ENCODE data around the gene CDRT4. TPM values are rescaled to one million over a fixed set of nuclear protein-coding genes. Genes with fewer than 3 reads are reported as not detected.

CDRT4 gene
- total and polyA plus RNA-seq, 2 donors (not counting 3 experiments of a cell fraction or from before 2014, with no cell fraction given): 11.5 to 13.6 TPM

DNA sequence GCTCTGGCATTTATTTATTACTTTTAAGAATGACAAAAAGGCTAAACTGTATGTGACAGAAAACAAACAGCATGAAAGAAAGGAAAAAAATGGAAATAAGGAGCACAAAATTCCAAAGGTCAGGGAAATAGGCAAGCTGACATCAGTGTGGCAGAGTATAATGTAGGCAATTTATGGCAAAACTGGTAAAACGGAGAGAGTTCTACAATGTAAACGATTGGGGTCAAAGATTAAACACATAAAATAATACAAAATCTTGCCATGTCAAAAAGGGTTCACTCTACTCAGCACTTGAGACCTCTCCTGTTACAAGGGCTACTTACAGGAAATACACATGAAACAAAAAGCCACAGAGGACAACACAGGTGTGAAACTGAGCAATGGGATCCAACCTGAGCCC, 47.0 kb upstream of the CDRT4 start:
- no peak overlapping the region for H3K4me3 ChIP-seq (replicated peaks in 1 of 3; ENCODE audit: insufficient read depth in 1 of 3, low read depth in 1 of 3, low read length in 3 of 3)
- no peaks in the 10 kb centered on the region for H3K27me3 ChIP-seq (ENCODE audit: control insufficient read depth in 2 of 2, insufficient read depth in 2 of 2, low read length in 2 of 2)
- no TSS peak for BruUV-seq (replicated peaks)
- intact Hi-C loops (cut with micrococcal nuclease) (no loop called here), dilution Hi-C loops (cut with MboI; ENCODE audit: extremely low pct_ligation_motif_present, low sequenced_read_pairs) (no loop called here)
- no peak for TF ChIP-seq JUN (IDR thresholded peaks at IDR 0.05; ENCODE audit: borderline replicate concordance, insufficient read depth, insufficient read length, low read depth)
- TF ChIP-seq, protein P1, sequence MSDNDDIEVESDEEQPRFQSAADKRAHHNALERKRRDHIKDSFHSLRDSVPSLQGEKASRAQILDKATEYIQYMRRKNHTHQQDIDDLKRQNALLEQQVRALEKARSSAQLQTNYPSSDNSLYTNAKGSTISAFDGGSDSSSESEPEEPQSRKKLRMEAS (IDR thresholded peaks at IDR 0.05; ENCODE audit: insufficient read depth, insufficient read length): no peak
- TF ChIP-seq MYC (IDR thresholded peaks at IDR 0.05; ENCODE audit: low read depth, low read length): no peak
- no peaks in the 10 kb centered on the region for H3K9me3 ChIP-seq (replicated peaks; ENCODE audit: control insufficient read depth, insufficient read depth, low read length)
- H3K9me1 ChIP-seq (replicated peaks; ENCODE audit: control insufficient read depth, extremely low read depth, insufficient read depth, low read length): no peaks in the 10 kb centered on the region
- H3K79me2 ChIP-seq (ENCODE audit: control insufficient read depth, insufficient read depth, low read length): peaks cover 4% of the 10 kb centered on the region
- POLR2A ChIA-PET: no interaction called here
- H3K36me3 ChIP-seq (ENCODE audit: control insufficient read depth in 2 of 2, extremely low read depth in 1 of 2, insufficient read depth in 2 of 2, low read length in 2 of 2): peaks cover 0 to 7% of the 10 kb centered on the region in 2 experiments
- FAIRE-seq: no peak
- no peak overlapping the region for H3K4me2 ChIP-seq (ENCODE audit: insufficient read depth, low read length)
- H3K27ac ChIP-seq (ENCODE audit: insufficient read depth, low read depth, low read length): no peak overlapping the region
- H4K20me1 ChIP-seq (replicated peaks; ENCODE audit: control insufficient read depth, extremely low read depth, insufficient read depth, low read length): no peaks in the 10 kb centered on the region
- no peak for DNase-seq (ENCODE audit: low read depth, low spot score)
- H2AFZ ChIP-seq (ENCODE audit: low read depth, low read length): no peak overlapping the region
- no peak overlapping the region for H3K9ac ChIP-seq (replicated peaks; ENCODE audit: extremely low read depth, insufficient read depth, low read length)
- H3K4me1 ChIP-seq (ENCODE audit: control insufficient read depth, extremely low read depth, insufficient read depth, low read length): peaks cover 29% of the 10 kb centered on the region
- CTCF ChIA-PET: interaction anchor here (1.9 to 4.1 kb wide), 2 partner anchors 12 to 256 kb away, joined by 5 to 22 read pairs; no protein-coding TSS in a partner anchor

DNA sequence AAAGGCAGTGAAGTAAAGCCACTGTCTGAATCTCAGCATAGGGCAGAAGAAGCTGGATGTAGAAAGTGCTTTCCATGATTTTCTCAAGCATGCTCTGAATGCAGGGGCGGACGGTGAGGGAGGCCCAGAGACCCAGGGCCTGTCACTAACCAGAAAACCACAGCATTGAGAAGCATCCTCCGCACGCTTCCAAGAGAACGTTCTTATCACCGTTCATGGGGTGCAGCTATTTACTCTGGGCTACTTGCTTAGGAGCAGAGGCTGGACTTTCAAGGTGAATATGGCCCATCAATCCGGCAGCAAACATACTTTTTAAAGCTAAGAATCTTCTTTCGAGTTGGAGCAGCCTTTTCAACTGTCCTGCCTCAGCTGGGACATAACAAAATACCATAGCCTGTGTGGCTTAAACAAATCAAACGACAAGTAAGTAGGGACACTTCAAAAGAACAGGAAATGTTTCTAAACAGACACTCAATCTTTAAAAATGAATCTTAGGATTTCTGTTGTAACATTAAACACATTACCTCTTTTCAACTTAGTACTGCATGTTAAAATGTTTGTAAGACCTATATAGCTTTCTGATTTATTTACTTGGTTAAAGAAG, 46.5 kb upstream of the CDRT4 start:
- Histone ChIP-seq H3K9me1 (replicated peaks; ENCODE audit: control insufficient read depth, extremely low read depth, insufficient read depth, low read length) (no peaks in the 10 kb centered on the region), H3K27me3 (ENCODE audit: control insufficient read depth in 2 of 2, insufficient read depth in 2 of 2, low read length in 2 of 2) (no peaks in the 10 kb centered on the region), H3K36me3 (ENCODE audit: control insufficient read depth in 2 of 2, extremely low read depth in 1 of 2, insufficient read depth in 2 of 2, low read length in 2 of 2) (peaks cover 0 to 7% of the 10 kb centered on the region in 2 experiments), H3K4me3 (replicated peaks in 1 of 3; ENCODE audit: insufficient read depth in 1 of 3, low read depth in 1 of 3, low read length in 3 of 3) (no peak overlapping the region), H3K4me1 (ENCODE audit: control insufficient read depth, extremely low read depth, insufficient read depth, low read length) (peaks cover 29% of the 10 kb centered on the region), H3K9ac (replicated peaks; ENCODE audit: extremely low read depth, insufficient read depth, low read length) (no peak overlapping the region), H4K20me1 (replicated peaks; ENCODE audit: control insufficient read depth, extremely low read depth, insufficient read depth, low read length) (no peaks in the 10 kb centered on the region), H3K4me2 (ENCODE audit: insufficient read depth, low read length) (no peak overlapping the region), H3K79me2 (ENCODE audit: control insufficient read depth, insufficient read depth, low read length) (peaks cover 4% of the 10 kb centered on the region), H3K27ac (ENCODE audit: insufficient read depth, low read depth, low read length) (no peak overlapping the region), H2AFZ (ENCODE audit: low read depth, low read length) (no peak overlapping the region), H3K9me3 (replicated peaks; ENCODE audit: control insufficient read depth, insufficient read depth, low read length) (no peaks in the 10 kb centered on the region)
- DNase-seq (ENCODE audit: low read depth, low spot score): no peak
- POLR2A ChIA-PET: no interaction called here
- CTCF ChIA-PET: interaction anchor here (0.8 to 4.1 kb wide), 3 partner anchors 10 to 256 kb away, joined by 3 to 22 read pairs (median 5); no protein-coding TSS in a partner anchor
- FAIRE-seq: no peak
- dilution Hi-C loops (cut with MboI; ENCODE audit: extremely low pct_ligation_motif_present, low sequenced_read_pairs) (no loop called here), intact Hi-C loops (cut with micrococcal nuclease) (no loop called here)
- no TSS peak for BruUV-seq (replicated peaks)
- no peak for TF ChIP-seq MYC (IDR thresholded peaks at IDR 0.05; ENCODE audit: low read depth, low read length)
- TF ChIP-seq POLR2A (IDR thresholded peaks at IDR 0.05; ENCODE audit: low read depth, low read length): no peak
- TF ChIP-seq POLR2AphosphoS5 (IDR thresholded peaks at IDR 0.05; ENCODE audit: insufficient read depth, low read depth, low read length): no peak
- TF ChIP-seq JUN (IDR thresholded peaks at IDR 0.05; ENCODE audit: borderline replicate concordance, insufficient read depth, insufficient read length, low read depth): no peak
- no peak for TF ChIP-seq GATA2 (IDR thresholded peaks at IDR 0.05; ENCODE audit: insufficient read depth, insufficient read length, low read depth, low read length)
- TF ChIP-seq EZH2 (IDR thresholded peaks at IDR 0.05; ENCODE audit: borderline replicate concordance, low read depth, low read length, severe bottlenecking): no peak
- TF ChIP-seq, protein P2, sequence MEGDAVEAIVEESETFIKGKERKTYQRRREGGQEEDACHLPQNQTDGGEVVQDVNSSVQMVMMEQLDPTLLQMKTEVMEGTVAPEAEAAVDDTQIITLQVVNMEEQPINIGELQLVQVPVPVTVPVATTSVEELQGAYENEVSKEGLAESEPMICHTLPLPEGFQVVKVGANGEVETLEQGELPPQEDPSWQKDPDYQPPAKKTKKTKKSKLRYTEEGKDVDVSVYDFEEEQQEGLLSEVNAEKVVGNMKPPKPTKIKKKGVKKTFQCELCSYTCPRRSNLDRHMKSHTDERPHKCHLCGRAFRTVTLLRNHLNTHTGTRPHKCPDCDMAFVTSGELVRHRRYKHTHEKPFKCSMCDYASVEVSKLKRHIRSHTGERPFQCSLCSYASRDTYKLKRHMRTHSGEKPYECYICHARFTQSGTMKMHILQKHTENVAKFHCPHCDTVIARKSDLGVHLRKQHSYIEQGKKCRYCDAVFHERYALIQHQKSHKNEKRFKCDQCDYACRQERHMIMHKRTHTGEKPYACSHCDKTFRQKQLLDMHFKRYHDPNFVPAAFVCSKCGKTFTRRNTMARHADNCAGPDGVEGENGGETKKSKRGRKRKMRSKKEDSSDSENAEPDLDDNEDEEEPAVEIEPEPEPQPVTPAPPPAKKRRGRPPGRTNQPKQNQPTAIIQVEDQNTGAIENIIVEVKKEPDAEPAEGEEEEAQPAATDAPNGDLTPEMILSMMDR (IDR thresholded peaks at IDR 0.05; ENCODE audit: extremely low read depth in 1 of 2, insufficient read depth in 1 of 2, low read depth in 1 of 2, low read length in 2 of 2): no peak
- TF ChIP-seq, protein P1 (IDR thresholded peaks at IDR 0.05; ENCODE audit: insufficient read depth, insufficient read length): no peak
- TF ChIP-seq FOS (IDR thresholded peaks at IDR 0.05; ENCODE audit: borderline replicate concordance, insufficient read depth, low read length): no peak

Measured in endothelial cell of umbilical vein (primary cell).